CD4-positive, alpha-beta T cell treated with Interleukin-4 for 4 hours (primary cell): Measurements from ENCODE around the gene CSNK2A3.
"Not testable (repeated sequence)": the region's sequence is repeated elsewhere in the genome, so short reads cannot be mapped to it uniquely, and the experiment has no call there.

Experiments
- DNase-seq: peaks from one replicate; pipeline ENCODE4 v3.0.0-alpha.2; 2020

The CSNK2A3 gene

GRCh38 chr11:11352878-11353277, at the start of gene CSNK2A3:
CSNK2A3 (minus strand) TSS chr11:11353250; CDS start chr11:11353119, 131 bp downstream.
- not testable (repeated sequence) for DNase-seq

DNA sequence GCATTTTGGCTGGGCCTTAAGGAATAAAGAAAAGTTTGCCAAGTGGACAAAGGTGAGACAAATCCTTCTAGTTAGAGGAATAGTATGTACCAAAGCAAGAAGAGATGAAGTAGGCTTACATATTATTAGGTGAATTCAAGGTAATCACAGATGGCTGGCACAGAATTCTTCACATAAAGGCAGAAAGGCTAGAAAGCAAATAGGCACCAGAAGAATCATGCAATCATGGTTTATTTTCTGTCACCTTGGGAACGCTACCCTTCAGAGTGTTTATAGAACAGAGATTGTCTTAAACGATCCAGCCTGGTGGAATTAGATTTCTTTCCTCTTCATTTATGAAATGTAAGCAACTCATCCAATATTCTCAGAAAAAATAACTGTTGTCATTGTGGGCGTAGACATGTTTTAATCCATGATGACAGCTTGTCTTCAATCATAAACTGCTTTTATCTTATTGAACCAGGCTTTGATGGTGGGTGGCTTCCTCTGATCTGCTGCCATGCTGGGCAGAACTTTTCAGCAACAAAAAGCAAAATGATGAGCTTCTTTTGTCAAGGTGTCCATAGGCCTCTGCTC, 49.0 kb upstream of the CSNK2A3 start:
- no peak for DNase-seq

DNA sequence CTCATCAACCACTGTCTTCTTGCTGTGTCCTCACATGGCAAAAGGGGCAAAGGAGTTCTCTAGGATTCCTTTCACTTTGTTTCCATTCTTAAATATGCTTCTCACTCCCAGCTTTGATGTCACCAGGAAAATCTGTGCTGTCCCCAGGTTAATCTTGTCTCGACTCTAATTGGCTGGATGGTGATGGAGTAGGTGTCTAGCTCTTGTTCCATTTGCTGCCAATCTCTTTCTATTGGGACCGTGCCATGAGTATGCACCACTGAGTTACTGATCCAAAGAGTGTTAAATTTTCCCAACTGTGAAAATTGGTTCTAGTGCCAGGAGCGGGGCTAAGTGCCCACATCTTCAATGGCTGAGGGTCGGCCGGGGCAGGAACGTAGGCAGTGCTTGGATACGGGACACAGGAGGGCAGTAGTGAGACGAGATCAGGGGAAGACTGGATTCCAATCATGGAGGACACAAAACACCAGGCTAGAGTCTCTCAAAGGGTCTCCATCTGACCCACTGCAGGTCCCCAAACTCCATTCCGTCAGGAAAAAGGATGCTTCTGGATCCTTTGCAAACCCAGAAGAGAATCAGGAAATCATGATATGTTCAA, 47.7 kb upstream of the CSNK2A3 start:
- DNase-seq, result no peak

DNA sequence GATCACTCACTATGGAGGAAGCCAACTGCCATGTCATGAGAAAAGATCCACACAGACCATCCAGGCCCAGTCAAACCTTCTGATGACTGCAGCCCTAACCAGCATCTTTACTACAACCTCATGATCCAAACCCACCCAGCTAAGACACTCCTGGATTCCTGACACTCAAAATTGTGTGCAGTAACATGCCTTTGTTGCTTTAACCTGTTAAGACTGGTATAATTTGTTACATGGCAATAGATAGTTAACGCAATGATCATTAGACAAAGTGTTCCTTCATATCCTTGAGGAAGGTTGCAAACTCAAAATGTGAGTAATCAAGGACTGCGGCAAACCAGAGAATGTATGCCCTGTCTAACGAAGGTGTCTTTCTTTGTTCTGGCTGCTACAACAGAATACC, 47.1 kb upstream of the CSNK2A3 start:
- no peak for DNase-seq

GRCh38 chr11:11397781-11398180, 44.7 kb upstream of the CSNK2A3 start:
- no peak for DNase-seq

- no peak for DNase-seq
These were observed 44.0 kb upstream of the CSNK2A3 start for GRCh38 chr11:11397036-11397415.

DNA sequence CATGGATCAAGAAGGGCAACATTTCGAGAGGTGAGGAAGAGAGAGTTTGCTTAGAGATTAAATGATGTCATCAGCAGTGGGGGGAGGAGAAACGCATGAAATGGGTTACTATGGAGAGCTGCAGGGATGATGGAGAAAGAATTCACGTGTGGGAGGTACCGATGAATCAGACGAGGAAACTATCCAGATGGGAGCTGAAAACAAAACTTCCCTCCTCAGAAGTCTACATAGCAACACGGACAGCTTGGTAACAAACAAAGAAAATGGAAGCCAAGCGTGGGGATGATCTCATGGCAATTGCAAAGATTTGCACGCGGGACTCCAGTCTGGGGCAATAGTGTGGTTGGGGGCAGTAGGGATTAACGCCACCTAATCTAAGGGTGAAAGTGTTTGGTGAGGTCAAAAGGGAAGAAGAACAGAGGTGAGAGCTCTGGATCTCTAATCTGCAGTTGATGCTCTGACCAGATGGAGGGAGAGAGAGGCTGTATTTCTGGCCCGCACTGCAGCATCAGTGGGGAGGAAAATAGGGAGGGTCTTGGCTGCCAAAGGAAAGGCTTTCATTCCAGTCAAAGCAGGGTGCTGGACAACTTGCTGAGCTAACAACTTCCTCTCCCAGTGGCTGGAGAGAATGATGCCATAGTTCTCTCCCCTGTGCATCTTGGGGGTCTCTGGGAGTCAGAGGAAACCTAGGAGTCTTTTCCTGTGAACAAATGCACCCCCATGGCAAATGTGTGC, 43.4 kb upstream of the CSNK2A3 start:
- DNase-seq, result no peak

- DNase-seq, result no peak
These were observed 42.1 kb upstream of the CSNK2A3 start for GRCh38 chr11:11395126-11395525.

DNA sequence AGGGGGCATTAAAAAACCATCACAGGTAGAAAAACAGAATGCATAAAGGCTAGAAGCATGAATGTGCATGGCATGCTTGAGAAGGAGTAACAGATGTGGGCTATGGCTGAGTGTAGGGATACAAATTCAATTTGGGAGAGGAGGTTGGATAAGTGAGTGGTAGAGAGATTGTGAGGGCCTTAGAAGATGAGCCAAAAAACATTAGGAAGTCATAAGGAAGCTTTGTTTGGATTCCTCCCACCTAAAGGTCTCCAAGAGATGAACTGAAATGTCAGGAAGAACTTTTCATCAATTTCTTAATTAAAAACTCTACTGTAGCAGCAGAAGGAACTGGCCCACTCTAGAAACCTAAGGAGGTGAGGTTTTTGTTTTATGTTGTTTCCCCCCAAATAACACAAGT, 41.2 kb upstream of the CSNK2A3 start:
- no peak for DNase-seq

GRCh38 chr11:11391796-11392463, 38.9 kb upstream of the CSNK2A3 start:
- no peak for DNase-seq

- no peak for DNase-seq
These were observed 38.1 kb upstream of the CSNK2A3 start for GRCh38 chr11:11391169-11391568.

- no peak for DNase-seq
These were observed 37.2 kb upstream of the CSNK2A3 start for GRCh38 chr11:11390068-11390771.

DNA sequence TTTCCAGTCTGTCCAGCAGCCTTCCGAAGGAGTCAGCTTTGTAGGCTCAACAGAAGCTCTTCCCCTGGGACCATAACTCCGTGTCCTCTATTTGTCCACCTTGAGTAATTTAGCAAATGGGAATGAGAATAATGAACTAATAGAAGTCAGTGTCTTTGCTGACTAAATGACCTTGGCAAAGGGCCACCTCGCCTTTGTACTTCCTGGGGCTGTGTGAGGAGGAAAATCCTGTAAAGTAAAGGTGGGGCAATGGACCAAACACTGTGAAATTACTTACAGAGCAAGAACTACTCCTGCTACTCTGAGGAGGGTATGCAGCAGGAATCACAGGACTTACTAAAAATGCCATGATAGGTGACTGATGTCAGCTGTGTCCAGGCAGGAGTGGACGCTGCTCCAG, 36.2 kb upstream of the CSNK2A3 start:
- DNase-seq, result no peak

GRCh38 chr11:11387622-11388305, 34.7 kb upstream of the CSNK2A3 start:
- DNase-seq, result no peak

DNA sequence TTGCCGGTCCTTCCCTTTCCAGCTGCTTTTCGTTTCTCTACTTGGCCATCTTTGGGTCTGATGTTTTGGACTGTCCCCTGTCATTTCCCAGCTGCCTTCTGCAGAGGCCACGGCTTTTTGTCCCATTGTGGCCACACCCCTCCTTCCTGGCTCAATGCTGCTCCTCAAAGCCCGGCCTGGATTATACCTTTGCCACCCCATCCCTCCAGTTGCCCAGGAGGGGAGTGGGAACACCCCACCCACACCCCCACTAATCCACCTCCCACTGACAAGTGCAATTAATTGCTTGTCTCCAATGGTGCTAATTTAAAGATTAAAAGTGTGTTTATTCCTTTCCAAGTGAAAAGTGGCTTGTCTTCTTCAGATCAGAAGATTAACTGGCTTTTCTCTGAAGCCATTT, 34.2 kb upstream of the CSNK2A3 start:
- DNase-seq, result no peak

DNA sequence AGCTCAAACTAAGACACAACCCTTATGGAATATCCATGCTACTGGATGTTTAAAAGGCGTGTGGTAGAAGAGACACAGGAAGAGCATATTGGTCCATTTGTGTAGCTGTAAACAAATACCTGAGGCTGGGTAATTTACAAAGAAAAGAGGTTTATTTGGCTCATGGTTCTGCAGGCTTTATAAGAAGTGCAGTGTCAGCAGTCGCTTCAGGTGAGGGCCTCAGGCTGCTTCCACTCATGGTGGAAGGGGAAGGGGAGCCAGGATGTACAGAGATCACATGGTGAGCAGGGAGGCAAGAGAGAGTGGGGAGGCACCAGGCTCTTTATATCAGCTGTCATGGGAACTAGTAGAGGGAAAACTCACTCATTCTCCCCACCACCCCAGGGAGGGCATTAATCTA, 31.8 kb upstream of the CSNK2A3 start:
- DNase-seq, result no peak

DNA sequence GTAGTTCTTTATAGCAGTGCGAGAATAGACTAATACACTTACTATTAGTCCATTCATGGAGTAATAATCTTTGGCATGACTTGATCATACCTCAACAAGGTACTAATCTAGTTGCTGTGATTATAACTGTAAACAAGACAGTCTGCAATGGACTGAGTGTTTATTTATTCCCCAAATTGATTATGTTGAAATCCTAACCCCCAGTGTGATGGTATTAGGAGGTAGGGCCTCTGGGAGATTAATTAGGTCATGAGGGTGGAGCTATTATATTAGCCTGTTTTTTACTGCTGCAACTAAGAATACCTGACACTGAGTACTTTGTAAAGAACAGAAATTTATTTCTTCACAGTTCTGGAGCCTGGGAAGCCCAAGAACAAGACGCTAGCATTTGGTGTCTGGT, 30.9 kb upstream of the CSNK2A3 start:
- DNase-seq, result no peak

DNA sequence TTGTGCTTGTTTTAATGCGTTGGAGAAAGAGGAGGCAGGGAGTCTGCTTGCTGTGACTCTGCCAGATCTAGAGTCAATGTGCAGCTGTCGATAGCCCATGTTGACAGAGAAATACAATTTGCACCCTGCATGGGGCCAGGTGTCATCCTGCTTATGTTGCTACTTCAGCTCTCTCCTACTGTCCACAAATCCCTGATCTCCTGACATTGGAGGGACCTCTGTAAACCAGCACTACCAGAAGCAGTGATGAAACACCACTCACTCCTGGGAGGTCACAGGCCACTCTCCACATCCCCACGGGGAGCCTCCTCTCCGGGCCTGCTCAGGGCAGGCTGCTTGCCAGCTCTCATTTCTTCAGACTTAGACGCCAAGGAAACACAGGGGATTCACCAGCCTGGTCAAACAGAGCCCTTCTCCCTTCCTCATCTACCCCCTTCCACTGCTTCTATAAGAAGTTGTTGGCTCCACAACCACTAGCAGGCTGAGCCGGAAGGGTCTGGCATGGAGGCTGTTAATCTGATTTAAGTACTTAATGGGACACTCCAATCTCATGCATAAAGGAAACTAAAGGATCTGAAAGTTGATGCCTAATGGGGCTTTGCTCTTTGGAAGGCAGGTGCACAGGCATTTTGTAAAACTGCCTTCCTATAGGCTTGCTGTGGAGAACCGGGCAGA, 29.9 kb upstream of the CSNK2A3 start:
- no peak for DNase-seq

DNA sequence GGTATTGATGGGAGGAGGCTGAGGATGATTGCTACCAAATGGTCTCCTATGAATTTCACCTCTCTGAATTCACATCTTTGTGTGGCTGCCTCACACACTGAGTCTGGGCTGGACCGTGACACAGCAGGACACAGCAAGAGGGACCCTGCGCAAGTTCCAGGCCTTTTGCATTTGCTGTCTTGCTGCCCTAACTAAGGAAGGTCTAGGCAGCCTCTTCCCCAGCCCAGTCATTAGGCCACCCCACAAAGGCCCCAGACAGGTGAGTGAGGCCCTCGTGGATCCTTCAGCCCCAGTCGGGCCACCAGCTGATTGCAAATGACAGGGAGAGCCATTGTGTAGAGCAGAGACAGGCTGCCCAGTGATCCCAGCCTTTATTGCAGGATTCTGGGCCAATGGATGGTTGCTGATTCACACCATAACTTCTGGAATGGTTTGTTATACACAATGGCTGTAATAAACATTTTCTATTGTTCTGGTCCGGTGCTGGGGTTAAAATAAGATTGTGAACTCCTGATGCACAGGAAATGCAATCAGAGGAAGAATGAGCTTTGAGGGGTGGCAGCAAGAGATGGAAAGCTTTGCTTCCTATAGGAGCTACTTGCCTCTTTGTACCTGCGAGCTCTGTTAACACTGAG, 28.5 kb upstream of the CSNK2A3 start:
- DNase-seq, result no peak

GRCh38 chr11:11380883-11381282, 27.8 kb upstream of the CSNK2A3 start:
- DNase-seq, result no peak

DNA sequence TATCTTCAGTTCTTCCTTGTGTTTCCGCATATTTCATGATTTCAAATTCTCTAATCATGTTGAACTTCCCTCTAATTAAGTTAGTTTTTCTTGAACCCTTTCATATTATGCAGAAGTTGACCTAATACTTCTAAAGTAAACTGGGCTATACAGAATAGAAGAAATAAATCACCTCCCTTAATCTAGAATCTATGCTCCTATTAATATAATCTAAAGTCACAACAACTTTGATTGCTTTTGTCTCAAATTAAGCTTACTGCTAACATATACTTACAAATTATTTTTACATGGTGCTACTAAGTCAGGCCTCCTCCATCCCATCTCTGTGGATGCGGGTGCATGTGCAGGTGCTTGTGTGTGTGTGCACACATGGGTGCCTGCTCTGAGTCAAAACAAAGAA, 27.3 kb upstream of the CSNK2A3 start:
- DNase-seq, result no peak

GRCh38 chr11:11379661-11380060, 26.6 kb upstream of the CSNK2A3 start:
- DNase-seq, result no peak
